DMS153 treated with DMSO at 0.1 percent for 48 hours (cell line): ENCODE measurements around the gene FBXO15.

Source experiments
- DNase-seq: peaks from one replicate; lab custom pipeline; 2025; ENCODE audit not compliant: unreplicated experiment; lab: John Stamatoyannopoulos, UW

The FBXO15 gene

DNA sequence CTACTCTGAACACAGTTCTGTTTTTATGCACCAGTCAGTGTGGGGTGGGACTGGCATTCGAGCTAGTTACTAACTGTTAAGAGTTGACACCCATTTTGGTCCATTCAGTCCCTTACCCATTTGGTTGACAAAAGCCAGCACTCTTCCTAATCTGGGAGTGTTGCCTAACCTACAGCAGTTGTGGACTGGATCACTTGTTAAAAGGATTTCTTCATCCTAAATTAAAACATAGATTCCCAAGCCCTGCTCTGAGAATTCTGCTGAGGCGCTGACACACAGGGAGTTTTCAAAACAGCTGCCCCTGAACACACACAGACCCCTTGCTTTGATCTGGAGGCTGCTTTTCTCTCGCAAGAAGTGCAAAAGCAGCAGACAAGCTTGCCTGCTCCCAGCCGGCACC is 7.1 kb upstream of the FBXO15 start:
- no peak for DNase-seq

GRCh38 chr18:74153793-74154192 is 6.2 kb upstream of the FBXO15 start:
- no peak for DNase-seq

- no peak for DNase-seq
These were observed 5.7 kb upstream of the FBXO15 start for GRCh38 chr18:74153377-74153776.

GRCh38 chr18:74152857-74153256 is 5.2 kb upstream of the FBXO15 start:
- DNase-seq = no peak

- no peak for DNase-seq
These were observed 4.6 kb upstream of the FBXO15 start for GRCh38 chr18:74152270-74152669.

DNA sequence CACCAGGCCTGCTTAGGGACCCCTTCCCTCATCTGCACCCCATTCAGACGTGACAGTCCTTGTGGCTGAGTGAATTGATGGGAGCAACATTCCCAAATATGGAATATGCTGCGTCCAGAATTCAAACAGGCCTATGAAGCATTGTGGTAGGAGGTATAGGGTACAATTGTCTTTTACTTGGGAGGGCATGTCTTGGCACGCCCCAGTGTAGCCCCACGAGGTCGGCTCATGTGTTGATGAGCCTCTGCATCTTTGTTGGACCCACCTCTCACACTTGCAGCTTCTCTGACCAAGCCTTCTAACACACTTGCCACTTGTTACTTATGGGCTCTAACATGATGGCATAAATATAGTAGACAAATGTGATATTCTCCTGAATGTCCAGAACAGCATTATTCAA is 2.2 kb upstream of the FBXO15 start:
- no peak for DNase-seq

DNA sequence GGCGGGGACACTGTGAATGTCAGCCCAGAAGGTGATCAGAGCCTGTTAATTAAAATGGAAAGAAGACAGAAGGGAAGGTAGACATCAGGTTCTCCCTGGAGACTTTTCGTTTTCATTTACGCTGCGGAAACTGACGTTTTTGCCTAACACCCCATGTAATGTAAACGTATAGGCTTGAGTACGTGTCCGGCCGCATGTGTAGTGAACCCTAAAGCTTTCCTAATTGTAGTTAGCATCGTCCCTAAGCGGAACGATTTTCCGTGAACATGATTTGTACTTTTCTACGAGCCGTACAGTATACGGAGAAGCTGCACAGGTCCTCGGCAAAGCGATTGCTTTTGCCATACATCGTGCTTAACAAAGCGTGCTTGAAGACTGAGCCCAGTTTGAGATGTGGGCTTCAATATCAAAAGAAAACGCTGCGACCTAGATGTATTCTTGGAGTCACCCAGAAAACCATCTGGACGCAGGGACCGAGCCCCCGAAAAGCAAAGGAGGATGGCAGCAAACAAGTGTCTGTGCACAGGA is 973 bp upstream of the FBXO15 start:
- no peak for DNase-seq

DNA sequence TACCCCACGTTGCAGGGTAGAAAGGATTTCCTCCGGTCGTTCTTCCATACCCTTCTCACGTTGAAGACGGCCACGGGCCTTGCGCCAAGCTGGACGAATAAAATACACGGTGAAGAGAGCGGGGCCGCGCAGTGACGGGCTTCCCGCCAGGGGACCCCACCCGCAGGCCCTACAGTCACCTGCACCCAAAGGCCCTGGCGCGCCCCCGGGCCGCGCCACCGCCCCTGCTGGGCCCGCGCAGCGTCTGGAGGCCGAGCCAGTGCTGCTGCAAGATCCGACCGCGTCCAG is 199 bp downstream of the FBXO15 start:
- no peak for DNase-seq

DNA sequence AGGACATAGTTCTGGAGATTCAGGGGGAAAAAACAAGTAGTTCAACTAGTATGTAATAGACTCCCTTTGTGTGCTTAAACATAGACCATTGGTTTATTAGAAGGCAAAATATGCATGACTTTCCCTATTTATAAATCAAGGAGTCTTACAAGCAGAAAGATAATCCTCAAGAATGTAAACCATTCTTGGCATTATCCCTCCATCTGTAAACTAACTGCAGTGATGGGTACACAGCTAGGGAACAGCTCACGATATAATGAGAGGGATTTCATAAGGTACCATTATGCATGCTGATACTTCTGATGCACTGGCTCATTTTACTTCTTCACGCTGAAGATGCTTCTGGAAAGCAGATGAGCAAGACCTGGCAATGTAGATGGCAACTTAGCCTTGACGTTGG is 878 bp downstream of the FBXO15 start:
- DNase-seq = no peak

GRCh38 chr18:74142252-74142651 is 5.4 kb downstream of the FBXO15 start:
- DNase-seq = no peak

GRCh38 chr18:74141667-74142066 is 6.0 kb downstream of the FBXO15 start:
- DNase-seq = no peak

DNA sequence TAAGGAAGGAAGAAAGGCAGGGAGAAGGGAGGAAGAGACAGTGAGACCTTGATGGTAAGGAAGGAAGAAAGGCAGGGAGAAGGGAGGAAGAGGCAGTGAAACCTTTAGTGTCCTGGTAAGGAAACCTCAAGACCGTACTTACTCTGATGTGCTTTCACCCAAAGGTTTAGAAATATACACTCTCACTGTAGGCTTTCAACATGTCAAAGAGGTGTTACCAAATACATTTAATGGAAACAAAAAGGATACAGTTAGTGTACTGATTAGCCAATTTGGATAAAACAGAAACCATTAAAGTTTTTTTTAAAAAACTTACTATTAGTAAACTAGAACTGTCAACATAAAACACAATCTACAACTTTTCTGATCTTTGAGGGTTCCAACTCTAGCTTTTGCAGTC is 7.1 kb downstream of the FBXO15 start:
- DNase-seq = no peak

- DNase-seq = no peak
These were observed 7.7 kb downstream of the FBXO15 start for GRCh38 chr18:74139888-74140287.

DNA sequence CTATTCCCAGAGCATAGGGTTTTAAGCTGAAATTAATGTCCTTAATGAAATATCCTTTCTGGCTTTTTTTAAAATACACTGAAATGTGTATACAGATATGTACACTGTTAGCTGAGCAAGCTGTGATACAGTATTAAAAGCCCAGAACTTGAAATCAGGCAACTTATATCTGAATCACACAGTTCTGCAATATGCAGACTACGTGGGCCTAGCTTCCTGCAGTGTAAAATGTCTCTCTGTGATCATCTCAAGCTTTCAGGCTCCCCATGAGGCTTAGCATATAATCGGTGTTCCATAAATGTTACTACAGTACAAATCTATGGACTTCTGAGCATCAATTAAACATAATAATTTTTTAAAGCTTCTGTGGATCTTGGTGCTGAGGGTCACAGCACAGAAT is 8.2 kb downstream of the FBXO15 start:
- no peak for DNase-seq

- DNase-seq = no peak
These were observed 9.6 kb downstream of the FBXO15 start for GRCh38 chr18:74137920-74138538.

DNA sequence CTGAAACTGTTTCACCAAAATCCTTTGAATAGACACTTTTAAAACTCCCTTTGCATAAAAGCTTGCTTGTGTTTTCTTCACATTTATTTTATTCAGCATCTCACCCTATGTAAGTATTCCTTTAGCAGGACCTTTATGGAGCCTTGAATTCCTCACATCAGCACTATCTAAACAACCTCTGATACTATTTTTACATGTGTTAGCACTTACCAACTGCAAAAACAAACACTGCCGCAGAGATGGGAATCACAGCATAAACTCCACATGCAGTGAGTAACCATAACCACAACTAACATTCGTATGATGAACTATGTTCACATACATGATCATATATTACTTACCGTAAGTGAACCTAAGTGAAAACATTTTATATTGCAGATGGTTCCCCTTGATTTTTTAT is 15.4 kb downstream of the FBXO15 start:
- DNase-seq = no peak

DNA sequence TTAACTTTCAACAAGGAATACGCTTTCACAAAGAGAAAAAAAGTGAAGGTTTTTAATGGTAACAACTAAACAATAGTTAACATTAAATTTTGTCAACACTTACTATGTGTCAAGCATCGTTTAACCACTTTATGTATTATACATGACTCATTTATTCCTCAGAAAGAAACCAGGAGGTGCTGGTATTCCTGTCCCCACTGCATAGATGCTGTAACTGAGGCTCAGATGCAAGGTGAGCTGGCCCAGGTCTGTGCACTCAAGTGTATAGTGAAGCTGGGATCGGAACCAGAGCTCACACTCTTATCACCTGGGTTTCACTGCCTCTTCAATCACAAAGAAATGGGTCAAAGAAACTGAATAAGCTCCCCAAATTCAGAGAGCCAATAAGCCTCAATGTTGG is 16.5 kb downstream of the FBXO15 start:
- no peak for DNase-seq

GRCh38 chr18:74128159-74128558 is 19.5 kb downstream of the FBXO15 start:
- DNase-seq = no peak

GRCh38 chr18:74126684-74127655 is 20.7 kb downstream of the FBXO15 start:
- DNase-seq = no peak

DNA sequence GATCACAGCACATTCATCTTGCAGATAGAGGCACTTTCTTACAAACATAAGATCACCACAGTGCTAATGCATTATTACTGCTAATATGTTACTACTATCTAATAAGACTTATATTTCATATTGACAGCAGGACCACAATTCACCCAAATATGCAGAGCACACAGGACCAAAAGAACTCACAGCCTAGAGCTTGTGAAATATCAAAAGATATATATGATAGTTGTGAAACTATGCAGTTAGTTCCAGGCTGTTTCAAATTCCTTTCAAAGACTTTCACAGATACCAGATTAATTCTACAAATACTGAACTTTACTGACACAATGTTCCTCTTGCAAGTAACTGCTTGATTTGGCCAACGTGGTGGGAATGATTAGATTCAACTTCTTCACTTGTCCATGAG is 23.0 kb downstream of the FBXO15 start:
- no peak for DNase-seq

- DNase-seq = no peak
These were observed 24.4 kb downstream of the FBXO15 start for GRCh38 chr18:74123200-74123599.
